Jurkat, Clone E6-1 (cell line): ENCODE results near the gene FOXN1.

Experiments used
- DNase-seq: peaks from one replicate; pipeline ENCODE4 v3.0.0-alpha.2; 2011; ENCODE audit warnings: low read depth, low spot score
- H3K4me3 ChIP-seq: 2 replicates; pipeline ENCODE4 v1.5.1; 2011; ENCODE audit warnings: mild to moderate bottlenecking, low read length, control low read depth, moderate library complexity

The FOXN1 gene

GRCh38 chr17:28476076-28476865 lies 29.9 kb upstream of the FOXN1 start:
- DNase-seq: no peak
- H3K4me3 ChIP-seq: no peak overlapping the region

- no peak overlapping the region for H3K4me3 ChIP-seq
- no peak for DNase-seq
Observed at GRCh38 chr17:28477928-28478327, 28.2 kb upstream of the FOXN1 start.

GRCh38 chr17:28478712-28479615 lies 27.2 kb upstream of the FOXN1 start:
- no peak overlapping the region for H3K4me3 ChIP-seq
- DNase-seq: no peak

- DNase-seq: no peak
- no peak overlapping the region for H3K4me3 ChIP-seq
Observed at GRCh38 chr17:28480278-28480677, 25.9 kb upstream of the FOXN1 start.

- DNase-seq: no peak
- H3K4me3 ChIP-seq: no peak overlapping the region
Observed at GRCh38 chr17:28480799-28481571, 25.2 kb upstream of the FOXN1 start.

- DNase-seq: no peak
- H3K4me3 ChIP-seq: no peak overlapping the region
Observed at GRCh38 chr17:28482551-28483199, 23.5 kb upstream of the FOXN1 start.

GRCh38 chr17:28484296-28484695 lies 21.9 kb upstream of the FOXN1 start:
- no peak overlapping the region for H3K4me3 ChIP-seq
- no peak for DNase-seq

- H3K4me3 ChIP-seq: no peak overlapping the region
- no peak for DNase-seq
Observed at GRCh38 chr17:28485049-28485448, 21.1 kb upstream of the FOXN1 start.

- no peak overlapping the region for H3K4me3 ChIP-seq
- no peak for DNase-seq
Observed at GRCh38 chr17:28487881-28488532, 18.1 kb upstream of the FOXN1 start.

- DNase-seq: no peak
- no peak overlapping the region for H3K4me3 ChIP-seq
Observed at GRCh38 chr17:28488533-28489276, 17.4 kb upstream of the FOXN1 start.

GRCh38 chr17:28491286-28491685 lies 14.9 kb upstream of the FOXN1 start:
- no peak for DNase-seq
- H3K4me3 ChIP-seq: no peak overlapping the region

- no peak for DNase-seq
Observed at GRCh38 chr17:28491860-28492259, 14.3 kb upstream of the FOXN1 start.

GRCh38 chr17:28492352-28493310 lies 13.5 kb upstream of the FOXN1 start:
- no peak overlapping the region for H3K4me3 ChIP-seq
- DNase-seq: peak; percentile 30

More at GRCh38 chr17:28491860-28492259, 14.3 kb upstream of the FOXN1 start:
- H3K4me3 ChIP-seq: no peak overlapping the region

- H3K4me3 ChIP-seq: no peak overlapping the region
- no peak for DNase-seq
Observed at GRCh38 chr17:28493460-28493859, 12.7 kb upstream of the FOXN1 start.

GRCh38 chr17:28494445-28495188 lies 11.5 kb upstream of the FOXN1 start:
- no peak overlapping the region for H3K4me3 ChIP-seq
- DNase-seq: peak; percentile 38

GRCh38 chr17:28495635-28496034 lies 10.5 kb upstream of the FOXN1 start:
- no peak for DNase-seq
- no peak overlapping the region for H3K4me3 ChIP-seq
